Activated naive CD8-positive, alpha-beta T cell treated with anti-CD3 and anti-CD28 coated beads for 36 hours (primary cell): Measurements from ENCODE around the gene GPR107. TPM values are rescaled to one million over a fixed set of nuclear protein-coding genes. Genes with fewer than 3 reads are reported as not detected.

Source experiments
- DNase-seq: peaks from one replicate; pipeline ENCODE4 v3.0.0; 2021
- H3K27ac Mint-ChIP-seq: one replicate; pipeline ENCODE4 v1.8.0; 2022; ENCODE audit warnings: mild to moderate bottlenecking, moderate library complexity, mixed read lengths
- H3K27me3 Mint-ChIP-seq: one replicate; pipeline ENCODE4 v1.8.0; 2022; ENCODE audit warnings: mild to moderate bottlenecking, mixed read lengths
- H3K36me3 Mint-ChIP-seq: one replicate; pipeline ENCODE4 v1.8.0; 2021; ENCODE audit warnings: mild to moderate bottlenecking, mixed read lengths
- H3K4me1 Mint-ChIP-seq: one replicate; pipeline ENCODE4 v1.8.0; 2021; ENCODE audit warnings: mixed read lengths
- H3K4me3 Mint-ChIP-seq: one replicate; pipeline ENCODE4 v1.8.0; 2022; ENCODE audit warnings: mild to moderate bottlenecking, moderate library complexity, mixed read lengths
- H3K9me3 Mint-ChIP-seq: one replicate; pipeline ENCODE4 v1.8.0; 2022; ENCODE audit warnings: mixed read lengths
- total RNA-seq, 2 experiments: library from RNA; stranded (reverse); gene quantifications; one replicate each; pipeline ENCODE4 v1.2.3, GENCODE V29; 2021

GPR107 gene
- total RNA-seq, 2 experiments from 2014 or later, result 17.7 to 19.4 TPM

DNA sequence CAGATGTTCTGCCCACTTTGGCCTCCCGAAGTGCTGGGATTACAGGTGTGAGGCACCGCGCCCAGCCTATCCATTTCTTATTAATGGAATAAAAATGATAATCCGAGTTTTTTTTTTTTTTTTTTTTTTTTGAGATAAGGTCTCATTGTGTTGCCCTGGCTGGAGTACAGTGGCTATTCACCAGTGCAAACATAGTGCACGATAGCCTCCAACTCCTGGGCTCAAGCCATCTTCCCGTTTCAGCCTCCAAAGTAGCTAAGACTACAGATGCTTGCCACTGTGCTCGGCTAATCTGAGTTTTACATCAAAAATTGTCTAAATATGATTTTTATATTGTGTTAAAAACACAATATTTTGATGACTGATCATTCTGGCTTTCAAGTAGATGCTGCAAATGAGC is 6.6 kb downstream of the GPR107 start:
- Mint-ChIP-seq H3K4me3 (no peak overlapping the region), H3K36me3 (peaks cover 15% of the 10 kb centered on the region), H3K4me1 (peaks cover 17% of the 10 kb centered on the region), H3K27ac (no peak overlapping the region), H3K27me3 (no peaks in the 10 kb centered on the region), H3K9me3 (no peaks in the 10 kb centered on the region)
- DNase-seq, result no peak

DNA sequence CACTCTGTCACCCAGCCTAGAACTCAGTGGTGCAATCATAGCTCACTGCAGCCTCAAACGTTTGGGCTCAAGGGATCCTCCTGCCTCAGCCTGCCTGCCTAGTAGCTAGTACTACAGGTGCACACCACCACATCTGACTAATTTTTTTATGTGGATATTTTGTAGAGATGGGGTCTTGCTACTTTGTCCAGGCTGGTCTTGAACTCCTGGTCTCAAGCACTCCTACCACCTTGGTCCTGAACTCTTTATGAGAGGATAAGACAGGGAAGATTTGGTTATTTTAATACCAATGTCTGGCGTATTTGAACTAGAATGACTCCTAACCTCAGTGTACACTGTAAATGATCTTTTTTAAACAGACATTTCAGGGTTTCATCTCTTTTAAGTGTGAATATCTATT is 9.0 kb downstream of the GPR107 start:
- Mint-ChIP-seq H3K4me1 (peaks cover 17% of the 10 kb centered on the region), H3K9me3 (no peaks in the 10 kb centered on the region), H3K27me3 (no peaks in the 10 kb centered on the region), H3K4me3 (no peak overlapping the region), H3K27ac (no peak overlapping the region), H3K36me3 (peaks cover 19% of the 10 kb centered on the region)
- no peak for DNase-seq

DNA sequence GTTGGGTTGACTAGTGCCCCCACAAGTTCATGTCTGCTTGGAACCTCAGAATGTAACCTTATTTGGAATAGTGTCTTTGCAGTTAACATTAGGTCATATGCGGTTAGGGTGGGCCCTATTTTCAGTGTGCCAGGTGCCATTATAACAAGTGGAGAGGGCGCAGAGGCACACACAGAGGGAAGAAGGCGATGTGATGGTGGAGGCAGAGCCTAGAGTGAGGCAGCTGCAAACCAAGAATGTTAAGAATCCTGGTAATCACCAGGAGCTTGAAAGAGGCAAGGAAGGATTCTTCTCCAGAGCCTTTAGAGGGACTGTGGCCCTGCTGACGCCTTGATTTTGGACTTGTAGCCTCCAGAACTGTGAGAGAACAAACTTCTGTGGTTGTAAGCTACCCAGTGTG is 10.9 kb downstream of the GPR107 start:
- Mint-ChIP-seq H3K4me3 (no peak overlapping the region), H3K27me3 (no peaks in the 10 kb centered on the region), H3K9me3 (no peaks in the 10 kb centered on the region), H3K36me3 (peaks cover 9% of the 10 kb centered on the region), H3K27ac (no peak overlapping the region), H3K4me1 (peaks cover 27% of the 10 kb centered on the region)
- DNase-seq, result no peak

DNA sequence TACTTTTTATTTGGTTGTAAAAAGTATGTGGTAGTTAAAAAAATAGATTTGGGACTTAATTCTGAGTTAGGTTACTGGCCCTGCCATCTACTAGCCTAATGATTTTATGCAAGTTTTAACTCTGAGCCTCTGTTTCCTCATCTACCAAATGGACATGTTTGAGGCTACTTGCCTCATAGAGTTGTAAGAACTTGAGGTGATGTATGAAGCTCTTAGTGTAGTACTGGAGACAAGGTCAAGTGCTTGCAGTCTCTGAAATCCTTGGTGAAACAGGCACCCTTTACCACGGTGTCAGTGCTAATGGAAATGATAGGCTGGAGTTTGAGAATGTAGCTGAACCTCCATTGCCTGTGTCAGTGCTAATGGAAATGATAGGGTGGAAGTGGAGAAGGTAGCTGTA is 15.3 kb downstream of the GPR107 start:
- Mint-ChIP-seq H3K36me3 (peaks cover 4% of the 10 kb centered on the region), H3K27ac (no peak overlapping the region), H3K9me3 (no peaks in the 10 kb centered on the region), H3K4me1 (peaks cover 31% of the 10 kb centered on the region), H3K4me3 (no peak overlapping the region), H3K27me3 (no peaks in the 10 kb centered on the region)
- DNase-seq, result no peak

DNA sequence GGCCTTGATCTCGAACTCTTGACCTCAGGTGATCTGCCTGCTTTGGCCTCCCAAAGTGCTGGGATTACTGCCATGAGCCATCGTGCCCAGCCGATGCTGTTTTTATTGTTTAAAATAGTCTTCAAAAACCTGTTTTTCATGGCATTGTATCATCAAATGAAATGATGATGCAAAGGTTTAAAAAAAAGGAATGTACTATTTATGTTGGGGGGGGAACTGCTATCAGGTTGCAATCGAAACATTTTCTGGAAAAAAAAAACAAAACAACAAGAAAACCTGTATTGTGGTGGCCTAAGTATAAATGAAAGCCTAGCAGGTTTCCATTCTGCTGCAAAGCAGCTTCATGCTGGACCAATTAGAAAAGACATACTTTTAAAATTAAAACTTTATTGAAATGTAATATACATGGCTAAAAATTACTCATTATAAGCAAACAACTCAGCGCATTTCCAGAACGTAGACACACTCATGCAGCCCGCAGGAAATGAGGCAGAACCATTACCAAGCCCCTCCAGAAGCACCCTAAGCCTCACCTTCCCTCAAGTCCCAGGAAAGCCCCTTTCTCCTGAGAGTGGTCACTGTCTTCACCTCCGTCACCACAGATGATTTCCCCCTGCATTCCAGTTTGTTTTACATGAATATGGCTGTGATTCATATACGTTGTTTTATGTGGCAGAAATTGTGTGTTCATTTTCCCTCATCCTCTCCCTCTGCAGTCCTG is 19.0 kb downstream of the GPR107 start:
- peak; percentile 8 for DNase-seq
- H3K4me1 Mint-ChIP-seq, result peaks cover 36% of the 10 kb centered on the region
- H3K27ac Mint-ChIP-seq, result peak overlapping the region; percentile 62
- no peaks in the 10 kb centered on the region for H3K9me3 Mint-ChIP-seq
- peaks cover 12% of the 10 kb centered on the region for H3K36me3 Mint-ChIP-seq
- no peaks in the 10 kb centered on the region for H3K27me3 Mint-ChIP-seq
- no peak overlapping the region for H3K4me3 Mint-ChIP-seq

DNA sequence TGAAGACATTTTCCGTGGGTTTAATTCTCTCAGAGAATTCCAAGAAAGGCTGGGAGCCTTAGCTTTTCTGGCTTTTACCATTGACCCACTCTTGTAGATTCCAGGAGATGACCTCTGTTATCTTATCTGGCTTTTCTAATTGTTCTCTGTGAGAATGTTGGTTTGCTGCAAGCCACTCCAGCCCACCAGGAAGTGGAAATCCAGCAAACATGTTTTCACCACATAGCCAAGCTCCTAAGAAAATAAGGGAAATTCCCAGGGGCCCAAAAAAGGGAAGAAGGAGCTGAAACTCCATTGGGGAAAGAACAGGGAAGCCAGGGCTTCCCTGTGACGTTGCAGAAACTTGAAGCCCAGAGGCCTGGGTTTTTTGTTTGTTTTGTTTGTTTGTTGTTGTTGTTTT is 19.7 kb downstream of the GPR107 start:
- H3K4me1 Mint-ChIP-seq, result peaks cover 31% of the 10 kb centered on the region
- H3K27ac Mint-ChIP-seq, result no peak overlapping the region
- no peaks in the 10 kb centered on the region for H3K9me3 Mint-ChIP-seq

DNA sequence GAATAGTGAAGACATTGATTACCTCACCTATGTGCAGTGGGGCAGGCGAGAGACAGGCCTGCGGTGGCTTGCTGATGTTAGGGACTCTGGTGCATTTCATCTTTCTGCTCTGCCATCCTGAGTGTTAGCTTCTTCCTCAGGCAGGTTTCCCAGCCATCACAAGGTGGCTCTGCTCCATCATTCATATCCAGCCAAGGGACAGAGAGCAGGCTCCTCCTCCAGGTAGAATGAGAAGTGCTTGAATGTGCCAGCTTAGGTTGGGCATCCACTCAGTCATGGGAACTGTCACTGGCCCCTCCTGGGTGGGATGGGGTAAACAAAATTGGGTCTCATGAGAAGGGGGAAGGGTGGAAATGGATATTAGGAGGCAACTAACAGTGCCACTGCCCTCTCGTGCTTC is 24.8 kb downstream of the GPR107 start:
- H3K9me3 Mint-ChIP-seq, result no peaks in the 10 kb centered on the region
- no peak for DNase-seq
- no peak overlapping the region for H3K27ac Mint-ChIP-seq
- H3K36me3 Mint-ChIP-seq, result peaks cover 22% of the 10 kb centered on the region
- H3K4me3 Mint-ChIP-seq, result no peak overlapping the region
- H3K4me1 Mint-ChIP-seq, result peaks cover 14% of the 10 kb centered on the region
- no peaks in the 10 kb centered on the region for H3K27me3 Mint-ChIP-seq

More for the DNA sequence above, 19.7 kb downstream of the GPR107 start:
- Mint-ChIP-seq H3K36me3 (peaks cover 16% of the 10 kb centered on the region), H3K27me3 (no peaks in the 10 kb centered on the region), H3K4me3 (no peak overlapping the region)
- no peak for DNase-seq

DNA sequence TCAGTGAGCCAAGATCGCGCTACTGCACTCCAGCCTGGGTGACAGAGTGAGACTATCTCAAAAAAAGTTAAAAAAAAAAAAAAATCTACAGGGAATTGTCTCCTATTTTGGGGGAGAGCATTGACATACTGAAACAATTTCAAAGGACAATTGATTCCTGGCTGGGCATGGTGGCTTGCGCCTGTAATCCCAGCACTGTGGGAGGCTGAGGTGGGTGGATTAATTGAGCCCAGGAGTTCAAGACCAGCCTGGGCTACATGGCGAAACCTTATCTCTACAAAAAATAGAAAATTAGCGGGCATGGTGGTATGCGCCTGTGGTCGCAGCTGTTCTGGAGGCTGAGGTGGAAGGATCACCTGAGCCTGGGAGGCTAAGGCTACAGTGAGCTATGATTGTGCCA is 30.6 kb downstream of the GPR107 start:
- Mint-ChIP-seq H3K9me3 (no peaks in the 10 kb centered on the region), H3K4me3 (no peak overlapping the region), H3K27ac (no peak overlapping the region), H3K4me1 (peaks cover 4% of the 10 kb centered on the region), H3K36me3 (peaks cover 8% of the 10 kb centered on the region), H3K27me3 (no peaks in the 10 kb centered on the region)
- DNase-seq, result no peak

DNA sequence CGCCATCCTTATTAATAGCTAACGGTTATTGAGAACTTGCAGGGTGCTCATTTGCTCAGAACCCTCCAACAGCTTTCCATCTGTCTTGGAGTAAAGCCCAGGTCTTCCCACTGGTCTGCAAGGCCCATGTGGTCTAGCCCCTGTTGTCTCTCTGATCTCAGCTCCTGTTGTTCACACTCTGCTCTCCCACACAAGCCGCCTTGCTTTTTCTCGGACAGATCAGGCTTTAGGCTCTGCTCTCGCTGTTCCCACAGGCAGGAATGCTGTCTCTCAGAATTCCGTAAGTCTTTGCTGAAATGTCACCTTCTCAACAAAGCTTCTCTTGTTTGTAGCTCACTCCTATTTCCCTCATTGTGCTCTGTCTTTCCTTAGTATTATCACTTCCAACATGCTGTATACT is 34.3 kb downstream of the GPR107 start:
- Mint-ChIP-seq H3K36me3 (peaks cover 22% of the 10 kb centered on the region), H3K4me3 (no peak overlapping the region), H3K27me3 (no peaks in the 10 kb centered on the region), H3K27ac (no peak overlapping the region), H3K4me1 (peaks cover 4% of the 10 kb centered on the region), H3K9me3 (no peaks in the 10 kb centered on the region)
- DNase-seq, result no peak

DNA sequence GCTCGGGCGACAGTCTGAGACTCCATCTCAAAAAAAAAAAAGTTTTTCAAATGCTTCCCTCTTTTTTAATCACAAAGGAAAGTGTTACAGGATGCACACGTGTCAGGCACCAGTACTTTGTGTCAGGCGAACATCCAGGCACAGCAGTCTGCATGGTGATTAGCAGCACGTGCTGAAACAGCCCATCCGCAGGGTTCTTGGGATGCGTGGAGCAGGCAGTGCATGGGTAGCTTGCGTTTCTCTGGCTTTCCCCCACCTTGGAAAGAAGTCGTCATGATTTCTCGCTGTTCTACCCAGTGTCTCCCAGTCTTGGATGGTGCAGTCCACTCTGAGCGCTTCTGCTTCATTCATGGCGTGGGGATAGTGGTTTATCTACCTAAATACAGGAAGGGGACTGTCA is 35.4 kb downstream of the GPR107 start:
- no peak for DNase-seq
- H3K4me3 Mint-ChIP-seq, result no peak overlapping the region
- peaks cover 26% of the 10 kb centered on the region for H3K36me3 Mint-ChIP-seq
- H3K27ac Mint-ChIP-seq, result no peak overlapping the region
- no peaks in the 10 kb centered on the region for H3K27me3 Mint-ChIP-seq
- peaks cover 4% of the 10 kb centered on the region for H3K4me1 Mint-ChIP-seq
- no peaks in the 10 kb centered on the region for H3K9me3 Mint-ChIP-seq

DNA sequence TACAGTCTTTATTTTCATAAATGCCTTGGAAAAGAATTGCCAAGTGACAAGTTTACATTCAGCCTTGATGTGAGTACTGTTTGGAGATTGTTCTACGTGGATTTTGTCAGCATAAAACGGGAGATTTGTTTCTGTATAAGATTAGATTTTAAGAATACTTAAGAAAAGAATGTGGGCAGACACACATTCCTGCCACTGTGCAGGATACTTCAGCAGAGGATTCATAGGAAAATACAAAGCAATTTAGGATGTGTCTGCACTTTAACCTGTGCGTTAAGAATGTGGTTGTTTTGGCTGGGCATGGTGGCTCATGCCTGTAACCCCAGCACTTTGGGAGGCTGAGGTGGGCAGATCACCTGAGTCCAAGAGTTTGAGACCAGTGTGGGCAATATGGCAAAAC is 37.2 kb downstream of the GPR107 start:
- Mint-ChIP-seq H3K36me3 (peaks cover 34% of the 10 kb centered on the region), H3K27ac (no peak overlapping the region)

DNA sequence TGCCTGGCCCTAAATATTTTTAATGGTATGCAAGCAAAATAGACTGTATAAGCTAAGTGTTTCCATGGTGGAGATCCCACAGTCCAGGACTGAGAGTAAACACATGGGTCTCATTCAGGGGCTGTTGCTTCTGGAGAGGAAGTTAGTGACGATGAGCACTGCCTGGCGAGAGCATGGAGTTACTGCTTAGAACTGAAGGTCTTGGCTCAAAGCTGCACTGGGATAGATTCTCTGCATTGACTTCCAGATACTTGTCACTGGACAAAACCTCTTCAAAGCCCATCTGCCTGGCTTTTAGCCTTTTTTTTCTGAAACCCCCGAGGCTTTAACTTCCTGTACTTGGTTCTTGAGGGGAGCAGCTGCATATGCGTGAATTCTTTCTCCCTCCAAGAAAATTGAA is 39.2 kb downstream of the GPR107 start:
- Mint-ChIP-seq H3K4me3 (no peak overlapping the region), H3K36me3 (peaks cover 42% of the 10 kb centered on the region), H3K27ac (no peak overlapping the region)

More for the DNA sequence above, 37.2 kb downstream of the GPR107 start:
- no peak overlapping the region for H3K4me3 Mint-ChIP-seq
- no peak for DNase-seq
- no peaks in the 10 kb centered on the region for H3K27me3 Mint-ChIP-seq
- H3K9me3 Mint-ChIP-seq, result no peaks in the 10 kb centered on the region
- peaks cover 9% of the 10 kb centered on the region for H3K4me1 Mint-ChIP-seq

DNA sequence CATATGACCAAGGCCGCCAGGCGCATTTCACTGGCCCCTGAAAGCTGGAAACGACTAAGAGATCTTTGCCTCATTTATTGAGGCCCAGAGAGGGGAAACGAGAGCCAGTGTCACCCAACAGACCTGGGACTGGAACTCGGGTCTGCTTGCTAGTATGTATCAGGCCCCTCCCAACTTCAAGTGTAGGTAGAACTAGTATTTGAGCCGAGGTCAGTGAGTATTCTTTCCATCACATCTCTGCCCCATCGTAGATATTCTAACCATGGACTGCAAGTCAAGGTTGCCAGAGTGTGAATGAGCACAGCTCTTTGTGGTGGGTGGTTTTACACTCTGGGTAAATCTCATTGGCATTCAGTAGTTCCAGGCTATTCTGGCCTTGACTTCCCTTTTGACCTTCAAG is 42.2 kb downstream of the GPR107 start:
- Mint-ChIP-seq H3K27ac (peak overlapping the region; percentile 76), H3K36me3 (peaks cover 39% of the 10 kb centered on the region), H3K27me3 (no peaks in the 10 kb centered on the region), H3K4me3 (no peak overlapping the region), H3K9me3 (no peaks in the 10 kb centered on the region), H3K4me1 (peaks cover 20% of the 10 kb centered on the region)
- no peak for DNase-seq

More for the DNA sequence above, 39.2 kb downstream of the GPR107 start:
- Mint-ChIP-seq H3K4me1 (peaks cover 20% of the 10 kb centered on the region), H3K9me3 (no peaks in the 10 kb centered on the region), H3K27me3 (no peaks in the 10 kb centered on the region)
- DNase-seq, result no peak

DNA sequence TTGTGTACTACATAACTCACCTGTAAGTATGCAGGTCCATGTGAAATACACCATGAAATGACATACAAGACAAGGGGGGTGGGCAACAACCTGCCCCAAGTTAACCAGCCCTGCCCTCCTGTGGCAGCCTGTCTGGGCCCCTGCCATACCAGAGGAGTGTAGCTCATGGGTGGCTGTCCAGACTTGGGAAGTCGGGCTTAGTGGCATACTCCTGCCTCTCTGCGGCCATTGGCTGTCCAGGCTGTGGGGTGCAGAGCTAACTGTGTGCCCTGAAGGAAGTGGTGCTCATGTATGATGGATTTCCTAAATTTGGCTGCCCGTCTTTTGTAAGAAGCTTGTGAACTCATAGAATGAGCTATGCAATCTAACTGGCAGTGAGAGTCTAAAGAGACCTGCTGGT is 47.0 kb downstream of the GPR107 start:
- DNase-seq, result no peak
- Mint-ChIP-seq H3K9me3 (no peaks in the 10 kb centered on the region), H3K27me3 (no peaks in the 10 kb centered on the region), H3K4me3 (no peak overlapping the region), H3K4me1 (peaks cover 14% of the 10 kb centered on the region), H3K36me3 (peaks cover 17% of the 10 kb centered on the region), H3K27ac (no peak overlapping the region)

DNA sequence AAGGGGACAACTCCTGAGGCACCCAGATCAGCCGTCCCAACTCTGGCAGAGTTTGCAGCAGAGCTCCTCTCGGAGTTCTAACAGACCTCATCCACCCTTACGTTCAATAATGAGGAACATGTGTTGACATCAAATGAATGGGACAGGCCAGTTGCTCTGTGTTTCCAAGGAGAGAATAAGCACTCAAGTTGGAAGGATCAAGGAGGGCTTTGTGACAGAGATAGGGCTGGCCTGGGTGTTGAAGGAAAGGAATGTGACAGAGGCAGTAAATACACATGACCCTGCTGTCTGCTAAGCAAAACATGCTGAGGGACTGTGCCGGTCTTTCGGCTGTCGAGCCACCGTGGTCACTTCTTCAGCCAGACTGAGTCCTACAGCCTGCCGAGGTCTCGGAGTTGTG is 48.2 kb downstream of the GPR107 start:
- Mint-ChIP-seq H3K36me3 (peaks cover 18% of the 10 kb centered on the region), H3K4me3 (no peak overlapping the region), H3K27me3 (no peaks in the 10 kb centered on the region), H3K9me3 (no peaks in the 10 kb centered on the region), H3K4me1 (peaks cover 5% of the 10 kb centered on the region), H3K27ac (no peak overlapping the region)
- DNase-seq, result no peak

DNA sequence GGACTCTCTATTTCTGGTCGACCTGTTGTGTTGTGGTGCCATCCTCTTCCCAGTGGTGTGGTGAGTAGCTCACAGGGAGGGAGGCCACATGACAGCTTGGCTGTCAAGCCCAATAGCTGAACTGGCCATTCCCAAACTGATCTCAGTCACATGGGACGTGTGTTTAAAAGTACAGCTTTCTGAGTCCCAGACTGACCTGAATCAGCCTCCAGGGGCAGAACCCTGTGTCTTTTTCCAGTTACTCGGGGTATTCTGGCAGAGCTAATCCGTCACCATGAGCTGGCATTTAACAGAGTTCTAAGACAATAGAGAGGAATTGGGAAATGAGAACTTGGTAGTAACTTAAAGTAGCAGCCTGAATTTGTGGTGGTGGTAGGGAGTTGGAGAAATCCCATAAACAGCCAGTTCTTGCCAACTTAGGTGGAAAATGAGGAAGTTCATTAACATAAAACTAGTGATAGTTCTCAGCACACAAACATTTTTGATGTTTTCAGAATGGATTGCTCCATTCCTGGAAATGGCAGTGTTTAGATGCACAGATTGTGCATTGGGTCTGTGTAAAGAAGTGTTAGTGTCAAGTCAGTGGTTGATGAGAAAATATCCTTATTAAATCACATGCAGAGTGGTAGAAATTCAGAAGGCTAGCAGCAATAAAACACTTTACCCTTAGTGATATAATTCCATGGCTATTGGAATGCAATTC is 50.9 kb downstream of the GPR107 start:
- H3K27me3 Mint-ChIP-seq, result no peaks in the 10 kb centered on the region
- H3K36me3 Mint-ChIP-seq, result peaks cover 14% of the 10 kb centered on the region
- DNase-seq, result no peak
- peaks cover 18% of the 10 kb centered on the region for H3K4me1 Mint-ChIP-seq
- no peak overlapping the region for H3K27ac Mint-ChIP-seq
- H3K4me3 Mint-ChIP-seq, result no peak overlapping the region
- no peaks in the 10 kb centered on the region for H3K9me3 Mint-ChIP-seq
